IMR-90 (cell line): ENCODE results near the gene OR1M1. TPM values are rescaled to one million over a fixed set of nuclear protein-coding genes. Genes with fewer than 3 reads are reported as not detected.

Source experiments
- ATAC-seq: fragments of 200-7000 bp; cut with Tn5 transposase; 2 replicates; pipeline ENCODE4 v1.9.1; 2020; ENCODE audit warnings: low read depth, mild to moderate bottlenecking, moderate library complexity
- BruUV-seq: library from RNA; stranded (reverse); fragments of 400-500 nt; replicated peaks from 2 replicates; lab custom pipeline; 2021; lab: Mats Ljungman, UMichigan
- CTCF ChIA-PET: fragments of 300-600 bp; formaldehyde crosslinking; extraction: SDS; loops from one replicate; lab custom pipeline; 2021; ENCODE audit warnings: antibody characterized with exemption; lab: Yijun Ruan, JAX
- POLR2A ChIA-PET: fragments of 300-600 bp; sonication (Branson Sonifier 250); formaldehyde crosslinking; loops from one replicate; lab custom pipeline; 2022; ENCODE audit warnings: antibody characterized with exemption; ENCODE audit not compliant: unreplicated experiment; lab: Charles Lee
- DNase-seq: peaks from one replicate; pipeline ENCODE4 v3.0.0; 2013
- H2AFZ ChIP-seq: replicated peaks from 2 replicates; pipeline ENCODE3; 2013; ENCODE audit warnings: low read length, mild to moderate bottlenecking; ENCODE audit not compliant: poor library complexity
- H2AK5ac ChIP-seq: 2 replicates; pipeline ENCODE4 v1.6.1; 2013; ENCODE audit warnings: low read depth, low read length, inconsistent platforms
- H2AK9ac ChIP-seq: replicated peaks from 2 replicates; pipeline ENCODE3; 2013; ENCODE audit warnings: mild to moderate bottlenecking, low read depth, low read length, moderate library complexity; ENCODE audit not compliant: poor library complexity
- H2BK120ac ChIP-seq: 2 replicates; pipeline ENCODE4 v1.6.1; 2013; ENCODE audit warnings: low read depth, low read length, inconsistent platforms
- H2BK15ac ChIP-seq: 3 replicates; pipeline ENCODE4 v1.6.1; 2013; ENCODE audit warnings: low read depth, low read length, inconsistent platforms
- H2BK20ac ChIP-seq: 2 replicates; pipeline ENCODE4 v1.6.1; 2013; ENCODE audit warnings: low read depth, mild to moderate bottlenecking, inconsistent platforms, low read length, moderate library complexity
- H2BK5ac ChIP-seq: 2 replicates; pipeline ENCODE4 v1.6.1; 2013; ENCODE audit warnings: mild to moderate bottlenecking, low read depth, low read length, inconsistent platforms; ENCODE audit not compliant: poor library complexity, severe bottlenecking
- H3K14ac ChIP-seq: replicated peaks from 2 replicates; pipeline ENCODE4 v1.6.1; 2013; ENCODE audit warnings: low read depth, low read length, inconsistent platforms
- H3K18ac ChIP-seq: 2 replicates; pipeline ENCODE4 v1.6.1; 2013; ENCODE audit warnings: low read depth, low read length, control low read depth
- H3K23ac ChIP-seq: 2 replicates; pipeline ENCODE4 v1.6.1; 2013; ENCODE audit warnings: low read depth, low read length, inconsistent platforms
- H3K27ac ChIP-seq: 2 replicates; pipeline ENCODE4 v1.5.1; 2013; ENCODE audit warnings: mild to moderate bottlenecking, control low read depth, low read length; ENCODE audit not compliant: insufficient read depth
- H3K27me3 ChIP-seq: 2 replicates; pipeline ENCODE4 v1.6.1; 2013; ENCODE audit warnings: low read length; ENCODE audit not compliant: control insufficient read depth, insufficient read depth
- H3K36me3 ChIP-seq: 2 replicates; pipeline ENCODE4 v1.6.1; 2013; ENCODE audit warnings: low read length, mixed read lengths; ENCODE audit not compliant: control insufficient read depth, insufficient read depth
- H3K4ac ChIP-seq: 2 replicates; pipeline ENCODE4 v1.6.1; 2013; ENCODE audit warnings: low read depth, low read length, inconsistent platforms
- H3K4me1 ChIP-seq: 2 replicates; pipeline ENCODE4 v1.6.1; 2013; ENCODE audit warnings: low read length, mixed read lengths; ENCODE audit not compliant: control insufficient read depth, insufficient read depth
- H3K4me2 ChIP-seq: 2 replicates; pipeline ENCODE4 v1.6.1; 2013; ENCODE audit warnings: low read depth, mild to moderate bottlenecking, control low read depth, low read length, moderate library complexity
- H3K4me3 ChIP-seq: 2 replicates; pipeline ENCODE4 v1.5.1; 2013; ENCODE audit warnings: low read depth, mild to moderate bottlenecking, control low read depth, low read length, moderate library complexity; ENCODE audit not compliant: insufficient read depth
- H3K56ac ChIP-seq: 2 replicates; pipeline ENCODE4 v1.6.1; 2013; ENCODE audit warnings: low read length, inconsistent platforms; ENCODE audit not compliant: insufficient read depth; ENCODE audit errors: extremely low read depth
- H3K79me1 ChIP-seq, 2 experiments: 2 replicates each; pipeline ENCODE4 v1.6.1; 2013; ENCODE audit warnings: low read length in 2 of 2, inconsistent platforms in 1 of 2, low read depth in 1 of 2
- H3K9ac ChIP-seq: 2 replicates; pipeline ENCODE4 v1.6.1; 2013; ENCODE audit warnings: low read depth, low read length, control low read depth
- H3K9me1 ChIP-seq: 2 replicates; pipeline ENCODE4 v1.6.1; 2013; ENCODE audit warnings: low read length, inconsistent platforms; ENCODE audit not compliant: insufficient read depth
- H3K9me3 ChIP-seq: 2 replicates; pipeline ENCODE4 v1.6.1; 2013; ENCODE audit warnings: low read length; ENCODE audit not compliant: control insufficient read depth, insufficient read depth
- H4K20me1 ChIP-seq: 2 replicates; pipeline ENCODE4 v1.6.1; 2013; ENCODE audit warnings: low read length, inconsistent platforms; ENCODE audit not compliant: insufficient read depth
- H4K5ac ChIP-seq: 2 replicates; pipeline ENCODE4 v1.6.1; 2013; ENCODE audit warnings: mild to moderate bottlenecking, low read depth, low read length, control low read depth
- H4K8ac ChIP-seq, 2 experiments: 2 replicates each; pipeline ENCODE4 v1.6.1; 2013; ENCODE audit warnings: low read depth in 2 of 2, low read length in 2 of 2, control low read depth in 1 of 2, inconsistent platforms in 1 of 2
- H4K91ac ChIP-seq: 2 replicates; pipeline ENCODE4 v1.6.1; 2013; ENCODE audit warnings: low read depth, low read length, inconsistent platforms; ENCODE audit not compliant: insufficient read depth
- CEBPB ChIP-seq: IDR thresholded peaks from 2 replicates; pipeline ENCODE4 v1.6.1; 2012; ENCODE audit warnings: low read depth, low read length, improper control_type of control experiment
- MAFK ChIP-seq: IDR thresholded peaks from 2 replicates; pipeline ENCODE4 v1.6.1; 2012; ENCODE audit warnings: low read depth, low read length, improper control_type of control experiment
- MXI1 ChIP-seq: IDR thresholded peaks from 2 replicates; pipeline ENCODE4 v1.6.1; 2012; ENCODE audit warnings: low read depth, mild to moderate bottlenecking, low read length, moderate library complexity, borderline replicate concordance
- NFE2L2 ChIP-seq: fragments of 150-350 bp; IDR thresholded peaks from 2 replicates; pipeline ENCODE4 v1.6.1; 2016; ENCODE audit warnings: low read depth, mild to moderate bottlenecking, low read length
- RCOR1 ChIP-seq: IDR thresholded peaks from 2 replicates; pipeline ENCODE4 v1.6.1; 2012; ENCODE audit warnings: mild to moderate bottlenecking, low read length, improper control_type of control experiment; ENCODE audit not compliant: insufficient replicate concordance
- RFX5 ChIP-seq: IDR thresholded peaks from 2 replicates; pipeline ENCODE4 v1.8.0; 2012; ENCODE audit warnings: low read depth, mild to moderate bottlenecking, low read length, moderate library complexity
- SMC3 ChIP-seq: fragments of 150-350 bp; IDR thresholded peaks from 2 replicates; pipeline ENCODE4 v1.6.1; 2016; ENCODE audit warnings: low read depth, mild to moderate bottlenecking, antibody characterized with exemption, low read length, moderate library complexity
- WGBS, 2 experiments: methylation state at CpG; one replicate each; pipeline versions ENCODE4 v1.1.5 to v1.1.7; 2013; ENCODE audit warnings: missing lambda C conversion rate in 2 of 2; ENCODE audit not compliant: insufficient read length in 1 of 2; ENCODE audit errors: extremely low coverage in 2 of 2; 5-methylcytosine and 5-hydroxymethylcytosine counted together
- dilution Hi-C: fragments of 300-500 bp; cut with HindIII; formaldehyde crosslinking; loops from one replicate; pipeline ENCODE4 v1.14.3; 2018; ENCODE audit warnings: low sequenced_read_pairs; ENCODE audit not compliant: unreplicated experiment
- in situ Hi-C: fragments of 300-500 bp; cut with MboI; formaldehyde crosslinking; loops from 3 replicates; pipeline ENCODE4 v1.14.3; 2019; ENCODE audit warnings: low sequenced_read_pairs, inconsistent platforms, mixed read lengths
- intact Hi-C: fragments of 100-400 bp; cut with micrococcal nuclease; formaldehyde crosslinking; loops from 2 replicates; pipeline ENCODE4 v1.10.0; 2022
- polyA plus RNA-seq, 3 experiments: library from polyadenylated mRNA; depleted of rRNA; stranded (reverse); fragments of >200 nt; gene quantifications; 2 replicates each; pipeline ENCODE4 v1.2.3, GENCODE V29; 2012; ENCODE audit warnings: low replicate concordance in 1 of 3
- total RNA-seq: library from RNA; depleted of rRNA; stranded (reverse); fragments of >200 nt; gene quantifications from 2 replicates; pipeline ENCODE4 v1.2.3, GENCODE V29; 2012
- TF ChIP-seq, protein P1 (sequence below): fragments of 150-350 bp; IDR thresholded peaks from 2 replicates; pipeline ENCODE4 v1.6.1; 2016; ENCODE audit warnings: low read depth, mild to moderate bottlenecking, low read length, moderate library complexity, borderline replicate concordance
- TF ChIP-seq, protein P2 (sequence below): fragments of 150-350 bp; IDR thresholded peaks from 2 replicates; pipeline ENCODE4 v1.6.1; 2017; ENCODE audit warnings: mild to moderate bottlenecking, antibody characterized with exemption, low read length, low read depth

OR1M1 gene
- total and polyA plus RNA-seq, 2 of the 4 experiments (the other 2 are of a cell fraction) = not detected

DNA sequence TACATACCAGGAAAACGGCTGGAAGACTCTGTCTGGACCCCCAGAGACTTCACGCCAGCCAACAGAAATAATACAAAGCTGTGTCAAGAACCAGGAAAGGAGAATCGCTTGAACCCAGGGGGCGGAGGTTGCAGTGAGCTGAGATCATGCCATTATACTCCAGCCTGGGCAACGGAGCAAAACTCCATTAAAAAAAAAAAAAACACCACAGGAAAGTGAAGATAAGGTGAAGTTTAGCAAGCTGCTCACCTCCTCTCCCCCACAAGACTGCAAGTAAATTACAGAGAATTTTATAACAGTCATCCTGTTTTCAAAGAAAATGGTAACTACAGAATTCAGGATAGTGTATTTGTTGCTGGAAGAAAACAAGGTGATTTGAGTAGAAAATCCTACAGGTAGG, 29.7 kb downstream of the OR1M1 start:
- Histone ChIP-seq H3K9me1 (no peaks in the 10 kb centered on the region), H3K27me3 (no peaks in the 10 kb centered on the region), H4K20me1 (no peaks in the 10 kb centered on the region), H3K23ac (no peak overlapping the region), H4K8ac (no peak overlapping the region), H3K4me1 (no peaks in the 10 kb centered on the region), H4K5ac (no peak overlapping the region), H2BK120ac (no peak overlapping the region), H2AK9ac (no peak overlapping the region), H2AK5ac (no peak overlapping the region), H3K36me3 (no peaks in the 10 kb centered on the region), H3K18ac (no peak overlapping the region), H3K56ac (no peak overlapping the region), H3K14ac (no peak overlapping the region), H2BK15ac (no peak overlapping the region), H3K4me3 (no peak overlapping the region), H3K4me2 (no peak overlapping the region), H3K79me1 (no peaks in the 10 kb centered on the region), H4K91ac (no peak overlapping the region), H3K9ac (no peak overlapping the region), H3K4ac (no peak overlapping the region), H2BK5ac (no peak overlapping the region), H3K27ac (no peak overlapping the region), H3K9me3 (peaks cover 4% of the 10 kb centered on the region), H2AFZ (no peak overlapping the region), H2BK20ac (no peak overlapping the region)
- ATAC-seq (no peak), DNase-seq (no peak)
- ChIA-PET CTCF (no interaction called here), POLR2A (interaction anchor here (0.6 kb wide), 1 partner anchor 783 kb away, joined by 5 read pairs; no protein-coding TSS in a partner anchor)
- TF ChIP-seq MAFK (no peak), NFE2L2 (no peak), SMC3 (no peak), RFX5 (no peak), RCOR1 (no peak), MXI1 (no peak), CEBPB (no peak)
- TF ChIP-seq, protein P1, sequence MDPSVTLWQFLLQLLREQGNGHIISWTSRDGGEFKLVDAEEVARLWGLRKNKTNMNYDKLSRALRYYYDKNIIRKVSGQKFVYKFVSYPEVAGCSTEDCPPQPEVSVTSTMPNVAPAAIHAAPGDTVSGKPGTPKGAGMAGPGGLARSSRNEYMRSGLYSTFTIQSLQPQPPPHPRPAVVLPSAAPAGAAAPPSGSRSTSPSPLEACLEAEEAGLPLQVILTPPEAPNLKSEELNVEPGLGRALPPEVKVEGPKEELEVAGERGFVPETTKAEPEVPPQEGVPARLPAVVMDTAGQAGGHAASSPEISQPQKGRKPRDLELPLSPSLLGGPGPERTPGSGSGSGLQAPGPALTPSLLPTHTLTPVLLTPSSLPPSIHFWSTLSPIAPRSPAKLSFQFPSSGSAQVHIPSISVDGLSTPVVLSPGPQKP = no peak
- TF ChIP-seq, protein P2, sequence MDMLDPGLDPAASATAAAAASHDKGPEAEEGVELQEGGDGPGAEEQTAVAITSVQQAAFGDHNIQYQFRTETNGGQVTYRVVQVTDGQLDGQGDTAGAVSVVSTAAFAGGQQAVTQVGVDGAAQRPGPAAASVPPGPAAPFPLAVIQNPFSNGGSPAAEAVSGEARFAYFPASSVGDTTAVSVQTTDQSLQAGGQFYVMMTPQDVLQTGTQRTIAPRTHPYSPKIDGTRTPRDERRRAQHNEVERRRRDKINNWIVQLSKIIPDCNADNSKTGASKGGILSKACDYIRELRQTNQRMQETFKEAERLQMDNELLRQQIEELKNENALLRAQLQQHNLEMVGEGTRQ = no peak
- WGBS, 2 experiments = no CpG with 5 or more reads among the region's 5 CpGs
- intact Hi-C loops = no loop called here
- dilution Hi-C loops = no loop called here
- in situ Hi-C loops = no loop called here
- no TSS peak for BruUV-seq
